Cardiac septum (tissue), 1 donor: Measurements from ENCODE around the gene CCDC61. TPM values are rescaled to one million over a fixed set of nuclear protein-coding genes. Genes with fewer than 3 reads are reported as not detected.

Source experiments
- DNase-seq: peaks from one replicate; pipeline ENCODE4 v3.0.0-alpha.2; 2020; ENCODE audit warnings: low spot score
- intact Hi-C: fragments of 100-400 bp; cut with DNase I; formaldehyde crosslinking; loops from one replicate; pipeline ENCODE4 v1.14.0; 2022
- total RNA-seq: library from RNA; stranded (reverse); fragmentation: NEBNext Ultra II Directional; extraction: Animal tissue kit (Norgen Biotek cat#: 25700); gene quantifications from one replicate; pipeline ENCODE4 v1.2.1, GENCODE V29; 2021
- donor health status: DM: no; HTN: no; CAD: no.

CCDC61 gene
- total RNA-seq, 1 donor from 2014 or later: 10.4 TPM

GRCh38 chr19:46014534-46014933, 19.3 kb downstream of the CCDC61 start:
- intact Hi-C loops: no loop called here

GRCh38 chr19:46014941-46015686, 19.8 kb downstream of the CCDC61 start:
- peak; percentile 90 for DNase-seq
- intact Hi-C loops: loop anchor here (5.0 kb wide), 1 partner anchor 88 kb away; no protein-coding TSS in a partner anchor

More at GRCh38 chr19:46014534-46014933, 19.3 kb downstream of the CCDC61 start:
- no peak for DNase-seq

GRCh38 chr19:46015687-46016425, 20.6 kb downstream of the CCDC61 start:
- intact Hi-C loops: loop anchor here (5.0 kb wide), 1 partner anchor 89 kb away; no protein-coding TSS in a partner anchor

GRCh38 chr19:46016426-46017094, 21.3 kb downstream of the CCDC61 start:
- peak; percentile 94 for DNase-seq
- intact Hi-C loops: loop anchor here (5.0 kb wide), 1 partner anchor 89 kb away; no protein-coding TSS in a partner anchor

More at GRCh38 chr19:46015687-46016425, 20.6 kb downstream of the CCDC61 start:
- DNase-seq: no peak

- no peak for DNase-seq
- intact Hi-C loops: loop anchor here (5.0 kb wide), 1 partner anchor 90 kb away; no protein-coding TSS in a partner anchor
These were observed 21.8 kb downstream of the CCDC61 start for GRCh38 chr19:46017095-46017429.

- intact Hi-C loops: loop anchor here (5.0 kb wide), 1 partner anchor 91 kb away; no protein-coding TSS in a partner anchor
- DNase-seq: no peak
These were observed 22.8 kb downstream of the CCDC61 start for GRCh38 chr19:46017874-46018675.

GRCh38 chr19:46018729-46019251, 23.5 kb downstream of the CCDC61 start:
- intact Hi-C loops: loop anchor here (5.0 kb wide), 1 partner anchor 91 kb away; no protein-coding TSS in a partner anchor
- no peak for DNase-seq

- DNase-seq: no peak
- intact Hi-C loops: loop anchor here (5.0 kb wide), 1 partner anchor 92 kb away; no protein-coding TSS in a partner anchor
These were observed 24.0 kb downstream of the CCDC61 start for GRCh38 chr19:46019270-46019669.

- intact Hi-C loops: no loop called here
- no peak for DNase-seq
These were observed 25.5 kb downstream of the CCDC61 start for GRCh38 chr19:46020819-46021125.

GRCh38 chr19:46021531-46022041, 26.3 kb downstream of the CCDC61 start:
- no peak for DNase-seq
- intact Hi-C loops: no loop called here

GRCh38 chr19:46022061-46022430, 26.8 kb downstream of the CCDC61 start:
- DNase-seq: no peak
- intact Hi-C loops: no loop called here

GRCh38 chr19:46022431-46023310, 27.4 kb downstream of the CCDC61 start, which contains the start of gene PGLYRP1:
Gene PGLYRP1, minus strand, starts transcription at chr19:46023053. Its CDS starts 32 bp downstream, at chr19:46023021.
- intact Hi-C loops: no loop called here
- no peak for DNase-seq

- no peak for DNase-seq
- intact Hi-C loops: no loop called here
These were observed 28.1 kb downstream of the CCDC61 start for GRCh38 chr19:46023311-46023779.

GRCh38 chr19:46025835-46026234, 30.6 kb downstream of the CCDC61 start:
- intact Hi-C loops: no loop called here
- DNase-seq: no peak

GRCh38 chr19:46030812-46031550, 35.7 kb downstream of the CCDC61 start:
- intact Hi-C loops: loop anchor here (5.0 kb wide), 1 partner anchor 156 kb away; no protein-coding TSS in a partner anchor
- DNase-seq: no peak

- intact Hi-C loops: loop anchor here (5.0 kb wide), 1 partner anchor 155 kb away; no protein-coding TSS in a partner anchor
- DNase-seq: no peak
These were observed 36.7 kb downstream of the CCDC61 start for GRCh38 chr19:46031781-46032596.
